Trophoblast cell (in vitro differentiated cells and primary cell): ENCODE results near the gene TNS2.
A peak's percentile ranks its signal among the peaks of the same experiment; 100 is the strongest.

Source experiments
- DNase-seq, 2 donors: peaks; one replicate each; pipeline ENCODE4 v3.0.0-alpha.2; 2016
- H2AFZ ChIP-seq: 2 replicates; pipeline ENCODE4 v1.6.1; 2013; ENCODE audit warnings: low read length, moderate library complexity, mild to moderate bottlenecking; ENCODE audit not compliant: insufficient read depth, poor library complexity
- H2AK5ac ChIP-seq: 2 replicates; pipeline ENCODE4 v1.6.1; 2013; ENCODE audit warnings: mild to moderate bottlenecking, low read length
- H2BK120ac ChIP-seq: 2 replicates; pipeline ENCODE4 v1.6.1; 2013; ENCODE audit warnings: low read length, mild to moderate bottlenecking, moderate library complexity; ENCODE audit not compliant: insufficient read depth, poor library complexity
- H2BK12ac ChIP-seq: 2 replicates; pipeline ENCODE4 v1.6.1; 2013; ENCODE audit warnings: mild to moderate bottlenecking, low read length, moderate library complexity
- H2BK5ac ChIP-seq: 2 replicates; pipeline ENCODE4 v1.6.1; 2013; ENCODE audit warnings: low read length, low read depth, moderate library complexity, mild to moderate bottlenecking; ENCODE audit not compliant: poor library complexity
- H3K14ac ChIP-seq: 2 replicates; pipeline ENCODE4 v1.6.1; 2013; ENCODE audit warnings: mild to moderate bottlenecking, low read length
- H3K18ac ChIP-seq: 2 replicates; pipeline ENCODE4 v1.6.1; 2013; ENCODE audit warnings: mild to moderate bottlenecking, low read length
- H3K23ac ChIP-seq: 2 replicates; pipeline ENCODE4 v1.6.1; 2013; ENCODE audit warnings: low read length
- H3K27ac ChIP-seq: 2 replicates; pipeline ENCODE4 v1.5.1; 2013; ENCODE audit warnings: low read depth, mild to moderate bottlenecking, inconsistent platforms, low read length, moderate library complexity
- H3K27me3 ChIP-seq: 2 replicates; pipeline ENCODE4 v1.6.1; 2013; ENCODE audit warnings: inconsistent platforms, mild to moderate bottlenecking, low read length, moderate library complexity; ENCODE audit not compliant: insufficient read depth
- H3K36me3 ChIP-seq, 2 experiments: 1 replicate in 1 of 2; 2 replicates in 1 of 2; pipeline ENCODE4 v1.6.1; 2013; ENCODE audit warnings: low read length in 2 of 2, mild to moderate bottlenecking in 2 of 2, moderate library complexity in 1 of 2; ENCODE audit not compliant: insufficient read depth in 2 of 2, control insufficient read depth in 1 of 2
- H3K4ac ChIP-seq: 2 replicates; pipeline ENCODE4 v1.6.1; 2013; ENCODE audit warnings: low read depth, mild to moderate bottlenecking, low read length, moderate library complexity
- H3K4me1 ChIP-seq, 2 experiments: 1 replicate in 1 of 2; 2 replicates in 1 of 2; pipeline ENCODE4 v1.6.1; 2013; ENCODE audit warnings: low read length in 2 of 2, mild to moderate bottlenecking in 2 of 2, moderate library complexity in 1 of 2; ENCODE audit not compliant: insufficient read depth in 2 of 2, control insufficient read depth in 1 of 2
- H3K4me2 ChIP-seq: 2 replicates; pipeline ENCODE4 v1.6.1; 2013; ENCODE audit warnings: inconsistent platforms, mild to moderate bottlenecking, low read length, moderate library complexity
- H3K4me3 ChIP-seq: 2 replicates; pipeline ENCODE4 v1.5.1; 2013; ENCODE audit warnings: mild to moderate bottlenecking, low read depth, low read length, inconsistent platforms
- H3K79me1 ChIP-seq: one replicate; pipeline ENCODE4 v1.6.1; 2013; ENCODE audit warnings: low read length
- H3K79me2 ChIP-seq: 2 replicates; pipeline ENCODE4 v1.6.1; 2013; ENCODE audit warnings: low read length, mild to moderate bottlenecking; ENCODE audit not compliant: control insufficient read depth, insufficient read depth, poor library complexity
- H3K9ac ChIP-seq: 2 replicates; pipeline ENCODE4 v1.6.1; 2013; ENCODE audit warnings: mild to moderate bottlenecking, low read length
- H3K9me3 ChIP-seq: 2 replicates; pipeline ENCODE4 v1.6.1; 2013; ENCODE audit warnings: low read depth, mild to moderate bottlenecking, control low read depth, inconsistent platforms, low read length; ENCODE audit not compliant: insufficient read depth
- H4K12ac ChIP-seq: 2 replicates; pipeline ENCODE4 v1.6.1; 2013; ENCODE audit warnings: low read depth, mild to moderate bottlenecking, low read length, moderate library complexity
- H4K8ac ChIP-seq: 2 replicates; pipeline ENCODE4 v1.6.1; 2013; ENCODE audit warnings: low read depth, mild to moderate bottlenecking, low read length, moderate library complexity
- H4K91ac ChIP-seq: one replicate; pipeline ENCODE4 v1.6.1; 2013; ENCODE audit warnings: low read depth, mild to moderate bottlenecking, low read length, moderate library complexity
- WGBS: extraction: QIAGEN DNeasy Blood & Tissue Kit; methylation state at CpG from one replicate; pipeline ENCODE4 v1.1.7; 2013; ENCODE audit warnings: missing lambda C conversion rate; ENCODE audit not compliant: insufficient read length, insufficient coverage; ENCODE audit errors: extremely low coverage; 5-methylcytosine and 5-hydroxymethylcytosine counted together

The TNS2 gene

DNA sequence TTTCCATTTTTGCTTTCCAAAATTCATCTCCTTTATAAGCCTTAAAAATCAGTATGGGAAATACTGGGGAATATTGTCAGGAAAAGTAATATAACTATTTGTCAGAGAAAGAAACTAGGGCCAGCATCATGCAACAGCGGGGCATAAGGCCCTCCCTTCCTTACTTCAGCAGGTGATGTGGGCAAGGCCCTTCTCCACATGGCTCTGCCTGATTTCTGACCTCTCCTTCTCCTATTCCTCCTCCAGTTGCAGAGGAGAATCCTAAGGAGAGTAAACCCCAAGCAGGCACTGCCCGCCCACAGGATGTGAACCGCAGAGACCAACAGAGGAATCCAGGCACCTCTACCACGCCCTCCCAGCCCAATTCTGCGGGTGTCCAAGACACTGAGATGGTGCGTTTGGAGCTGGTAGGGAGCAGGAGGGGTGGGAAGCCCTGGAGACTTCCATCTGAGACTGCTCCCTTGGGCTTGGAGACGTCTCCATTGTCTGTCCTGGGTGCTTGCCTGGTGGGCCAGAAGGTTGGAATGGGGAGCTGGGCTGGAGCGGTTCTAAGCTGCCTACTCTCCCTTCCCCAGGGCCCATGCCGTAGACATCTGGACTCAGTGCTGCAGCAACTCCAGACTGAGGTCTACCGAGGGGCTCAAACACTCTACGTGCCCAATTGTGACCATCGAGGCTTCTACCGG lies 50.7 kb downstream of the TNS2 start:
- no peak overlapping the region for H3K14ac ChIP-seq
- no peak overlapping the region for H3K4ac ChIP-seq
- H3K4me1 ChIP-seq = peaks cover 3 to 12% of the 10 kb centered on the region in 2 experiments
- H3K79me2 ChIP-seq = no peaks in the 10 kb centered on the region
- H4K12ac ChIP-seq = no peak overlapping the region
- H2BK12ac ChIP-seq = no peak overlapping the region
- H2BK120ac ChIP-seq = no peak overlapping the region
- no CpG with 5 or more reads among the region's 13 CpGs for WGBS
- no peak overlapping the region for H4K8ac ChIP-seq
- H3K18ac ChIP-seq = no peak overlapping the region
- H3K9me3 ChIP-seq = peaks cover 7% of the 10 kb centered on the region
- H3K4me3 ChIP-seq = no peak overlapping the region
- H3K9ac ChIP-seq = no peak overlapping the region
- no peak overlapping the region for H3K23ac ChIP-seq
- DNase-seq = no peak
- no peaks in the 10 kb centered on the region for H3K79me1 ChIP-seq
- no peak overlapping the region for H2BK5ac ChIP-seq
- no peak overlapping the region for H4K91ac ChIP-seq
- H2AK5ac ChIP-seq = no peak overlapping the region
- peaks cover 34% of the 10 kb centered on the region for H3K27me3 ChIP-seq
- H3K36me3 ChIP-seq = no peaks in the 10 kb centered on the region
- H3K4me2 ChIP-seq = no peak overlapping the region
- no peak overlapping the region for H2AFZ ChIP-seq
- no peak overlapping the region for H3K27ac ChIP-seq

DNA sequence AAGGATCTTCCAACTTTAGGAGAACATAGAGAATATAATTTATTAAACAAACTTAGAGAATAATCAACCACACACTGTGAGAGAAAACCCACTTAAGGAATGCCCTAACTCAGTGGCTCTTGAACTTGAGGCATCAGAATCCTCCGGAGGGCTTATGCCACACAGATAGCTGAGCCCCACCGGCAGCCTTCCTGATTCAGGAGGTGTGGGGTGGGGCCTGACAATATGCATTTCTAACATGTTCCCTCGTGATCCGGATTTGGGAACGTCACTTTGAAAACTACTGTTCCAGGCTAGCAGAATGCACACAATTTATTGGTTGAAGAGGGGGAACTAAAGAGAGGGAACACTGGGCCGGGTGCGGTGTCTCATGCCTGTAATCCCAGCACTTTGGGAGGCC lies 51.4 kb downstream of the TNS2 start:
- Histone ChIP-seq H3K4ac (no peak overlapping the region), H3K27me3 (peaks cover 28% of the 10 kb centered on the region), H3K9me3 (peaks cover 7% of the 10 kb centered on the region), H3K14ac (no peak overlapping the region), H2AK5ac (no peak overlapping the region), H3K79me1 (no peaks in the 10 kb centered on the region), H3K18ac (no peak overlapping the region), H3K23ac (no peak overlapping the region), H4K91ac (no peak overlapping the region), H3K4me3 (no peak overlapping the region), H2BK5ac (no peak overlapping the region), H3K27ac (no peak overlapping the region), H2BK120ac (no peak overlapping the region), H2BK12ac (no peak overlapping the region), H4K8ac (no peak overlapping the region), H3K36me3 (no peaks in the 10 kb centered on the region), H3K4me2 (no peak overlapping the region), H3K9ac (no peak overlapping the region), H2AFZ (no peak overlapping the region), H4K12ac (no peak overlapping the region), H3K4me1 (peaks cover 3 to 12% of the 10 kb centered on the region in 2 experiments), H3K79me2 (no peaks in the 10 kb centered on the region)
- no CpG with 5 or more reads among the region's 7 CpGs for WGBS
- DNase-seq = no peak

GRCh38 chr12:53101931-53102781 lies 52.3 kb downstream of the TNS2 start:
- no peak overlapping the region for H4K8ac ChIP-seq
- no peak overlapping the region for H3K4me2 ChIP-seq
- no peak overlapping the region for H3K27ac ChIP-seq
- H3K4me1 ChIP-seq = peaks cover 3 to 11% of the 10 kb centered on the region in 2 experiments
- H3K27me3 ChIP-seq = peaks cover 19% of the 10 kb centered on the region
- H3K79me2 ChIP-seq = no peaks in the 10 kb centered on the region
- no peak overlapping the region for H4K12ac ChIP-seq
- no peak overlapping the region for H2BK12ac ChIP-seq
- no peak overlapping the region for H2BK5ac ChIP-seq
- no peak overlapping the region for H3K23ac ChIP-seq
- no peak overlapping the region for H2AK5ac ChIP-seq
- no peak overlapping the region for H4K91ac ChIP-seq
- no peak overlapping the region for H3K9ac ChIP-seq
- H3K18ac ChIP-seq = no peak overlapping the region
- no CpG with 5 or more reads among the region's 12 CpGs for WGBS
- peaks cover 7% of the 10 kb centered on the region for H3K9me3 ChIP-seq
- DNase-seq = no peak
- H2AFZ ChIP-seq = no peak overlapping the region
- no peaks in the 10 kb centered on the region for H3K36me3 ChIP-seq
- H3K4ac ChIP-seq = no peak overlapping the region
- no peaks in the 10 kb centered on the region for H3K79me1 ChIP-seq
- H3K14ac ChIP-seq = no peak overlapping the region
- no peak overlapping the region for H3K4me3 ChIP-seq
- no peak overlapping the region for H2BK120ac ChIP-seq

DNA sequence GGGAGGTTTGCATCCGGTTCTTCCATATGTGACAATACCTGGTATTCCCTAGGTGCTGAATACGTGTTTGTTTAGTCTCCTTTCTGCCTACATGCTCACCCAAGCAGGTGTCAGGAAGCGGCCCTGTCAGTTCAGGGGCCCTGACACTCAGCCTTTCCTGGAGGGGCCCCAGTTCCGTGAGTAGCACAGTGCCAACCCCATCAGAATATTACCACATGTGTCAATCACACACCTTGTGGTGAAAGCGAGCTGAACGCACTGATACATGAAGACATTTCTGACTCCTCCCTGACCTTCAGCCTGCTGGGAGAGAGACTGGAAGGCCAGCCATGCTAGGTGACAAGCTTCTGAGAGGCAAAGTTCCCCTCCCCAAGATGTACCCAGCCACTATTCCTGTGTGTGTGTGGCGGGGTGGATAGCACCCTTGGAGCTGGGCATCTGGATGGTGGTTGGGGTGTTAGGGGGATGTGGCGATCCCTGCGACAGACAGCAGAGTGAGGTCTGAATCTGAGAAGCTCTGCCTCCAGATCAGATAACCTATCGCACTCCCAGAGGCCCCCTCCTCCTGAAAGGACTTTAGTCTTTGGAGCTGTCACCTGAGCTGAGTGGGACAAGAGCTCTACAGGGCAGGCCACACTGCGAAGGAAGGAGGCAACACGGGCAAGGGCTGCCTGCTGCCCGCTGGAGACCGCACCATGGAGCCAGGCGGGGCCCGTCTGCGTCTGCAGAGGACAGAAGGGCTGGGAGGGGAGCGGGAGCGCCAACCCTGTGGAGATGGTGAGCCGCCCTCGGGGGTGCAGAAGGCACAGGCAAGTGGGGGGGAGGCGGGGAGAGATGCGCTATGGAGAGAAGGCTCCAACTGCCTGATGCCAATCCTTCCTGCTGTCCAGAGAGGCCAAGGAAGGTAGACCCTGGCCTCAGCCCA lies 53.3 kb downstream of the TNS2 start, which contains the start of gene SOAT2:
SOAT2 (plus strand) TSS at position 604 of the 925 bp plus-strand sequence; CDS start at position 696, 92 bp downstream.
- Histone ChIP-seq H3K79me2 (no peaks in the 10 kb centered on the region), H3K4me1 (peaks cover 0 to 4% of the 10 kb centered on the region in 2 experiments), H4K91ac (no peak within 1 kb of the TSS), H4K12ac (no peak within 1 kb of the TSS), H3K14ac (no peak within 1 kb of the TSS), H3K27ac (no peak within 1 kb of the TSS), H3K23ac (no peak within 1 kb of the TSS), H3K4me2 (no peak within 1 kb of the TSS), H3K36me3 (no peaks in the 10 kb centered on the region), H3K9me3 (peaks cover 4% of the 10 kb centered on the region), H2BK12ac (no peak within 1 kb of the TSS), H3K4me3 (peak within 1 kb of the TSS; percentile 7), H3K27me3 (peaks cover 10% of the 10 kb centered on the region), H4K8ac (no peak within 1 kb of the TSS), H2BK120ac (no peak within 1 kb of the TSS), H3K4ac (no peak within 1 kb of the TSS), H3K79me1 (no peaks in the 10 kb centered on the region), H3K18ac (no peak within 1 kb of the TSS), H2AK5ac (no peak within 1 kb of the TSS), H3K9ac (no peak within 1 kb of the TSS), H2BK5ac (no peak within 1 kb of the TSS), H2AFZ (no peak within 1 kb of the TSS)
- WGBS = no CpG with 5 or more reads among the region's 23 CpGs
- DNase-seq = no peak
